Sigmoid colon (tissue), 7 donors: ENCODE results near the gene SPINK9. TPM values are rescaled to one million over a fixed set of nuclear protein-coding genes. Genes with fewer than 3 reads are reported as not detected.

Experiments
- DNase-seq: peaks from one replicate; pipeline ENCODE4 v3.0.0-alpha.2; 2019
- H3K27ac ChIP-seq, 4 donors: fragments of 200-600 bp; sonication (generic); one replicate each; pipeline ENCODE4 v1.5.1; 2016 to 2019; ENCODE audit warnings: mild to moderate bottlenecking in 1 of 4
- H3K27me3 ChIP-seq, 3 donors: fragments of 200-600 bp; sonication (generic); one replicate each; pipeline ENCODE4 v1.5.1; 2019; ENCODE audit warnings: mild to moderate bottlenecking in 1 of 3
- H3K36me3 ChIP-seq, 4 donors: fragments of 200-600 bp; sonication (generic); one replicate each; pipeline ENCODE4 v1.5.1; 2016 to 2019
- H3K4me1 ChIP-seq, 4 donors: fragments of 200-600 bp; sonication (generic); one replicate each; pipeline ENCODE4 v1.5.1; 2017 to 2019
- H3K4me3 ChIP-seq, 4 donors: fragments of 200-600 bp; sonication (generic); one replicate each; pipeline ENCODE4 v1.5.1; 2017 to 2019; ENCODE audit warnings: mild to moderate bottlenecking in 2 of 4, moderate library complexity in 1 of 4
- H3K9me3 ChIP-seq, 4 donors: fragments of 200-600 bp in 3 of 4; sonication (generic) in 3 of 4; one replicate each; pipeline versions ENCODE4 v1.5.1 to v1.6.1; 2013 to 2019
- CTCF ChIP-seq, 4 experiments: fragments of 450-650 bp in 3 of 4; fragments of 200-600 bp in 1 of 4; IDR thresholded peaks; one replicate each; pipeline ENCODE4 v1.5.1; 2016 to 2019; ENCODE audit warnings: antibody characterized with exemption in 4 of 4, mild to moderate bottlenecking in 3 of 4, moderate library complexity in 2 of 4
- EP300 ChIP-seq, 4 donors: sonication (generic); formaldehyde crosslinking; IDR thresholded peaks; one replicate each; pipeline ENCODE4 v1.6.1; 2017; ENCODE audit warnings: antibody characterized with exemption in 4 of 4
- POLR2A ChIP-seq, 2 donors: fragments of 450-650 bp; IDR thresholded peaks; one replicate each; pipeline ENCODE4 v1.6.1; 2016; ENCODE audit warnings: antibody characterized with exemption in 2 of 2, mild to moderate bottlenecking in 2 of 2, moderate library complexity in 2 of 2
- POLR2AphosphoS5 ChIP-seq, 4 donors: sonication (generic); formaldehyde crosslinking; IDR thresholded peaks; one replicate each; pipeline ENCODE4 v1.6.1; 2017; ENCODE audit warnings: antibody characterized with exemption in 4 of 4
- WGBS, 2 donors: extraction: QIAGEN DNeasy Blood & Tissue Kit; methylation state at CpG; one replicate each; pipeline ENCODE4 v1.1.7; 2013; 5-methylcytosine and 5-hydroxymethylcytosine counted together
- intact Hi-C: fragments of 100-400 bp; cut with DNase I; formaldehyde crosslinking; loops from one replicate; pipeline ENCODE4 v1.15.1; 2023
- polyA plus RNA-seq, 3 donors: library from polyadenylated mRNA; stranded (reverse); fragments of 200-250 nt; gene quantifications; one replicate each; pipeline ENCODE4 v1.2.3, GENCODE V29; 2013
- total RNA-seq, 4 donors: library from RNA; depleted of rRNA; stranded (reverse); fragments of >200 nt; gene quantifications; one replicate each; pipeline ENCODE4 v1.1.0, GENCODE V29; 2016
- donor health status: healthy with polysubstance abuse.
- donor health status: Bipolar disorder and iron deficiency.
- donor health status: healthy.

Gene SPINK9
- total and polyA plus RNA-seq, 7 donors = not detected

- Histone ChIP-seq H3K9me3 (no peaks in the 10 kb centered on the region), H3K27me3 (no peaks in the 10 kb centered on the region), H3K4me1 (peaks cover 0 to 8% (median 0%) of the 10 kb centered on the region in 4 donors), H3K4me3 (no peak overlapping the region), H3K27ac (no peak overlapping the region), H3K36me3 (no peaks in the 10 kb centered on the region)
- DNase-seq = no peak
- TF ChIP-seq POLR2AphosphoS5 (IDR thresholded peaks at IDR 0.05) (no peak), POLR2A (IDR thresholded peaks at IDR 0.05) (no peak), CTCF (IDR thresholded peaks at IDR 0.05) (no peak), EP300 (IDR thresholded peaks at IDR 0.05) (no peak)
- intact Hi-C loops = no loop called here
- 94 to 97% methylated on average over 4 of the region's 4 CpGs for WGBS, 2 donors
Measured at GRCh38 chr5:148376198-148376597, 40.8 kb downstream of the SPINK9 start.

DNA sequence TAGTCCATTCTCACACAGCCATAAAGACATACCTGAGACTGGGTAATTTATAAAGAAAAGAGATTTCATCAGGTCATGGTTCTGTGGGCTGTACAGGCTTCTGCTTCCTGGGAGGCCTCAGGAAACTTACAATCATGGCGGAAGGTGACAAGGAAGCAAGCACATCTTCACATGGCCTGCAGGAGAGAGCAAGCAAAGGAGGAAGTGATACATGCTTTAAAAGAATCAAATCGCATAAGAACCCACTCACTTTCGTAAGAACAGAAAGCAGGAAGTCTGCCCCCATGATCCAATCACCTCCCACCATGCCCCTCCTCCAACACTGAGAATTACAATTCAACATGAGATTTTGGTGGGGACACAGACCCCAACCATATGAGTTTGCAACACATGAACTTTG lies 43.3 kb downstream of the SPINK9 start:
- WGBS, 2 donors = 90 to 92% methylated on average over 3 of the region's 3 CpGs

GRCh38 chr5:148379340-148379739 lies 44.0 kb downstream of the SPINK9 start:
- no peaks in the 10 kb centered on the region for H3K36me3 ChIP-seq
- H3K4me3 ChIP-seq = no peak overlapping the region
- no peaks in the 10 kb centered on the region for H3K9me3 ChIP-seq
- no peak for DNase-seq
- intact Hi-C loops = no loop called here
- TF ChIP-seq POLR2AphosphoS5 (IDR thresholded peaks at IDR 0.05) (no peak), CTCF (IDR thresholded peaks at IDR 0.05) (no peak), EP300 (IDR thresholded peaks at IDR 0.05) (no peak), POLR2A (IDR thresholded peaks at IDR 0.05) (no peak)
- H3K27me3 ChIP-seq = no peaks in the 10 kb centered on the region
- peaks cover 0 to 12% (median 4%) of the 10 kb centered on the region in 4 donors for H3K4me1 ChIP-seq
- H3K27ac ChIP-seq = no peak overlapping the region

More for the DNA sequence above, 43.3 kb downstream of the SPINK9 start:
- Histone ChIP-seq H3K4me1 (peaks cover 0 to 9% (median 4%) of the 10 kb centered on the region in 4 donors), H3K9me3 (no peaks in the 10 kb centered on the region), H3K27me3 (no peaks in the 10 kb centered on the region), H3K4me3 (no peak overlapping the region), H3K27ac (no peak overlapping the region), H3K36me3 (no peaks in the 10 kb centered on the region)
- TF ChIP-seq EP300 (IDR thresholded peaks at IDR 0.05) (no peak), POLR2A (IDR thresholded peaks at IDR 0.05) (no peak), POLR2AphosphoS5 (IDR thresholded peaks at IDR 0.05) (no peak), CTCF (IDR thresholded peaks at IDR 0.05) (no peak)
- intact Hi-C loops = no loop called here
- no peak for DNase-seq

GRCh38 chr5:148381906-148382305 lies 46.5 kb downstream of the SPINK9 start:
- no peaks in the 10 kb centered on the region for H3K36me3 ChIP-seq
- no peak for DNase-seq
- H3K4me1 ChIP-seq = peaks cover 0 to 33% (median 25%) of the 10 kb centered on the region in 4 donors
- H3K27ac ChIP-seq = no peak overlapping the region
- intact Hi-C loops = no loop called here
- H3K9me3 ChIP-seq = no peaks in the 10 kb centered on the region
- 97 to 98% methylated on average over 3 of the region's 3 CpGs for WGBS, 2 donors
- no peak overlapping the region for H3K4me3 ChIP-seq
- H3K27me3 ChIP-seq = no peaks in the 10 kb centered on the region
- TF ChIP-seq EP300 (IDR thresholded peaks at IDR 0.05) (no peak), POLR2A (IDR thresholded peaks at IDR 0.05) (no peak), CTCF (IDR thresholded peaks at IDR 0.05) (no peak)

DNA sequence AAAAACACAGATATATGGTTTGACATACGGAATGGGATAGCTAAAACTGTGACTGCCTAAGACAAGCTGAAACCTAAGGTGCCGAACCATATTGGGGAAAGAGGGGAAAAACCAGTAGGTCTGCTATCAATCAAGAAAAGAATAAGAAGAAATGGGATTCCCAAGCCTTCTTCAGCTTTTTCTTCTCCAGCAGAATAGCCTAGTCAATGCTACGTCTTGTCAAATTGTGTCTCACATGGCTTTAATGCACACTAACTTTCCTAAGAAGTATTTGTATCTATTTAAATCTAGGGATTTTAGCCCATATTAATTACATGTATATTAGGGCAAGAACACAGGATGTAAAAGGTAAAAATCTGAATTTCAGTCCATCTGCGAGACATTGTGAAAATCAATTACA lies 47.6 kb downstream of the SPINK9 start:
- Histone ChIP-seq H3K27me3 (no peaks in the 10 kb centered on the region), H3K27ac (peak overlapping the region; percentile 79 to 95 (median 87)), H3K4me3 (peak overlapping the region; percentile 54 to 93 (median 72)), H3K9me3 (no peaks in the 10 kb centered on the region), H3K36me3 (no peaks in the 10 kb centered on the region), H3K4me1 (peaks cover 0 to 40% (median 30%) of the 10 kb centered on the region in 4 donors)
- no peak for TF ChIP-seq POLR2A (IDR thresholded peaks at IDR 0.05)
- 39 to 71% methylated on average over 4 of the region's 4 CpGs for WGBS, 2 donors
- intact Hi-C loops = no loop called here
- no peak for DNase-seq
